ENCODE data around the gene CDKAL1.

DNA sequence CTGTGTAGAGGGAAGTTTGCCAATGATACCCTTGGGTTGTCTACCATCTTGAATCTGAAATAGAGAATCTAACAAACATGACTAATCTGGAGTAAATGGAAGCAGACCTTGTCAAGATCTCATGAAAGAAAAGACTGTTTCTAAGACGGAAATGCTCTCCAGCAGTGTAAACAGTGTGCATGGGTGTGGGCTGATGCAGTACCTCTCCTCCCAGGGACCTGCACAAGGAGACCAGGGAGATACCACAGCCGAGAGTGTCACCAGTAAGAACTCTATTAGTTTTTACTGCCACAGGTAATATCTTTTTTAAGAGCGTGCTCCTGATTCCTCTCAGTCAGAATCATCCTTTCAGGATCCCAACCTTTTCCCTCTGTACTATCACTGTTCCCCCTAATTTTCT, 546.0 kb downstream of the CDKAL1 start:
- TF ChIP-seq, protein P1, sequence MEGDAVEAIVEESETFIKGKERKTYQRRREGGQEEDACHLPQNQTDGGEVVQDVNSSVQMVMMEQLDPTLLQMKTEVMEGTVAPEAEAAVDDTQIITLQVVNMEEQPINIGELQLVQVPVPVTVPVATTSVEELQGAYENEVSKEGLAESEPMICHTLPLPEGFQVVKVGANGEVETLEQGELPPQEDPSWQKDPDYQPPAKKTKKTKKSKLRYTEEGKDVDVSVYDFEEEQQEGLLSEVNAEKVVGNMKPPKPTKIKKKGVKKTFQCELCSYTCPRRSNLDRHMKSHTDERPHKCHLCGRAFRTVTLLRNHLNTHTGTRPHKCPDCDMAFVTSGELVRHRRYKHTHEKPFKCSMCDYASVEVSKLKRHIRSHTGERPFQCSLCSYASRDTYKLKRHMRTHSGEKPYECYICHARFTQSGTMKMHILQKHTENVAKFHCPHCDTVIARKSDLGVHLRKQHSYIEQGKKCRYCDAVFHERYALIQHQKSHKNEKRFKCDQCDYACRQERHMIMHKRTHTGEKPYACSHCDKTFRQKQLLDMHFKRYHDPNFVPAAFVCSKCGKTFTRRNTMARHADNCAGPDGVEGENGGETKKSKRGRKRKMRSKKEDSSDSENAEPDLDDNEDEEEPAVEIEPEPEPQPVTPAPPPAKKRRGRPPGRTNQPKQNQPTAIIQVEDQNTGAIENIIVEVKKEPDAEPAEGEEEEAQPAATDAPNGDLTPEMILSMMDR (conservative IDR thresholded peaks at IDR 0.05; ENCODE audit: low read length) = no peak
- no peak for TF ChIP-seq EZH2phosphoT487 (IDR thresholded peaks at IDR 0.05; ENCODE audit: borderline replicate concordance)
